ENCODE measurements around the gene CYP51A1.
"Not testable (repeated sequence)": the region's sequence is repeated elsewhere in the genome, so short reads cannot be mapped to it uniquely, and the experiment has no call there.

The CYP51A1 gene

GRCh38 chr7:92134271-92135051, at the start of gene CYP51A1:
TSS of gene CYP51A1 (minus strand) at chr7:92134477. CDS start at chr7:92134364, 113 bp downstream.
- DNase-seq: peak; percentile 91

- DNase-seq: peak; percentile 85
Measured at GRCh38 chr7:92178928-92179924, 44.9 kb upstream of the CYP51A1 start, which contains the start of gene LRRD1. TSS of gene LRRD1 (minus strand) at chr7:92179142. CDS start at chr7:92165202, 13,940 bp downstream.

- peak; percentile 41 for DNase-seq
Measured at GRCh38 chr7:92177362-92177761, 43.1 kb upstream of the CYP51A1 start.

GRCh38 chr7:92169529-92169928, 35.3 kb upstream of the CYP51A1 start:
- not testable (repeated sequence) for DNase-seq

GRCh38 chr7:92161271-92161670, 27.0 kb upstream of the CYP51A1 start:
- no peak for DNase-seq

GRCh38 chr7:92158660-92159575, 24.6 kb upstream of the CYP51A1 start:
- peak; percentile 88 for DNase-seq

- DNase-seq: no peak
Measured at GRCh38 chr7:92156990-92157389, 22.7 kb upstream of the CYP51A1 start.

GRCh38 chr7:92155108-92155739, 20.9 kb upstream of the CYP51A1 start:
- DNase-seq: no peak

GRCh38 chr7:92150450-92151017, 16.3 kb upstream of the CYP51A1 start:
- no peak for DNase-seq

GRCh38 chr7:92149736-92150239, 15.5 kb upstream of the CYP51A1 start:
- DNase-seq: no peak

GRCh38 chr7:92143192-92143880, 9.1 kb upstream of the CYP51A1 start:
- not testable (repeated sequence) for DNase-seq

GRCh38 chr7:92142791-92143190, 8.5 kb upstream of the CYP51A1 start:
- not testable (repeated sequence) for DNase-seq

GRCh38 chr7:92141161-92141560, 6.9 kb upstream of the CYP51A1 start:
- no peak for DNase-seq

- DNase-seq: no peak
Measured at GRCh38 chr7:92137557-92137956, 3.3 kb upstream of the CYP51A1 start.

- peak; percentile 24 for DNase-seq
Measured at GRCh38 chr7:92135052-92135889, 994 bp upstream of the CYP51A1 start.

GRCh38 chr7:92133737-92134270, 473 bp downstream of the CYP51A1 start:
- DNase-seq: peak; percentile 68

- peak; percentile 2 for DNase-seq
Measured at GRCh38 chr7:92133133-92133736, 1.0 kb downstream of the CYP51A1 start.

- DNase-seq: no peak
Measured at GRCh38 chr7:92131764-92132330, 2.4 kb downstream of the CYP51A1 start.

GRCh38 chr7:92131093-92131492, 3.2 kb downstream of the CYP51A1 start:
- no peak for DNase-seq

Data from EL (cell line).